ENCODE measurements around the gene FLT3LG. TPM values are rescaled to one million over a fixed set of nuclear protein-coding genes. Genes with fewer than 3 reads are reported as not detected.
A peak's percentile ranks its signal among the peaks of the same experiment; 100 is the strongest.

FLT3LG gene
- total and polyA plus RNA-seq, 9 of the 15 experiments (the other 6 are each of a cell fraction or from before 2014, with no cell fraction given): 0.31 to 6.4 (median 1.1) TPM

DNA sequence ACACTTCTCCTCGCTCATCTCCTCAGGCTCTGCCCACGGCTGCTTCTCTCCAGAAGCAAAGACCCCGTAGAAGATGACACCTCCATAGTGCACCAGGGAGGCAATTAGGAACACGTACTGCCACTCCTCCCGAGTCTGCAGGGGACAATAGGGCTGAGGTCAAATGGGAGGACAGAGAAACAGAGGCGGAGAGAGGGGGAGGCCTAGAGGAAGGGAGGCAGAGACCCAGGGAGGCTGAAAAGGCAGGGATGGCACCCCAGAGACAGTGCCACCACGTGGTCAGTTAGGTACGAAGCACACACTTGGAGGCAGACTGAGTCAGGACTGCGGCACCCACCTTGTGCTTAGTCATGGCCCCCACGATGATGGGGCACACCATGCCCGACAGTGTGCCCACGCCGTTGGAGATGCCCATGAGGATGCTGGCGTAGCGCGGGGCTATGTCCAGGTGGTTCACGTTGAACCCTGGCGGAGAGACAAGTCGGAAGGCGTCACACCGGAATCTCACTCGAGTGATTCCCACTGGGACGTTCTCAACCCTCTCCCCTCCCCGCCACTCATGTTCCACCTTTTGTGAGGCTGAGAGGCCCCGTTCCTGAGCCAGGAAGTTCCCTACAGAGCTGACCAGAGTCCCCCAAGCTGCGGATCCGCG lies 43.2 kb upstream of the FLT3LG start (continued):
- TF ChIP-seq, protein P1, sequence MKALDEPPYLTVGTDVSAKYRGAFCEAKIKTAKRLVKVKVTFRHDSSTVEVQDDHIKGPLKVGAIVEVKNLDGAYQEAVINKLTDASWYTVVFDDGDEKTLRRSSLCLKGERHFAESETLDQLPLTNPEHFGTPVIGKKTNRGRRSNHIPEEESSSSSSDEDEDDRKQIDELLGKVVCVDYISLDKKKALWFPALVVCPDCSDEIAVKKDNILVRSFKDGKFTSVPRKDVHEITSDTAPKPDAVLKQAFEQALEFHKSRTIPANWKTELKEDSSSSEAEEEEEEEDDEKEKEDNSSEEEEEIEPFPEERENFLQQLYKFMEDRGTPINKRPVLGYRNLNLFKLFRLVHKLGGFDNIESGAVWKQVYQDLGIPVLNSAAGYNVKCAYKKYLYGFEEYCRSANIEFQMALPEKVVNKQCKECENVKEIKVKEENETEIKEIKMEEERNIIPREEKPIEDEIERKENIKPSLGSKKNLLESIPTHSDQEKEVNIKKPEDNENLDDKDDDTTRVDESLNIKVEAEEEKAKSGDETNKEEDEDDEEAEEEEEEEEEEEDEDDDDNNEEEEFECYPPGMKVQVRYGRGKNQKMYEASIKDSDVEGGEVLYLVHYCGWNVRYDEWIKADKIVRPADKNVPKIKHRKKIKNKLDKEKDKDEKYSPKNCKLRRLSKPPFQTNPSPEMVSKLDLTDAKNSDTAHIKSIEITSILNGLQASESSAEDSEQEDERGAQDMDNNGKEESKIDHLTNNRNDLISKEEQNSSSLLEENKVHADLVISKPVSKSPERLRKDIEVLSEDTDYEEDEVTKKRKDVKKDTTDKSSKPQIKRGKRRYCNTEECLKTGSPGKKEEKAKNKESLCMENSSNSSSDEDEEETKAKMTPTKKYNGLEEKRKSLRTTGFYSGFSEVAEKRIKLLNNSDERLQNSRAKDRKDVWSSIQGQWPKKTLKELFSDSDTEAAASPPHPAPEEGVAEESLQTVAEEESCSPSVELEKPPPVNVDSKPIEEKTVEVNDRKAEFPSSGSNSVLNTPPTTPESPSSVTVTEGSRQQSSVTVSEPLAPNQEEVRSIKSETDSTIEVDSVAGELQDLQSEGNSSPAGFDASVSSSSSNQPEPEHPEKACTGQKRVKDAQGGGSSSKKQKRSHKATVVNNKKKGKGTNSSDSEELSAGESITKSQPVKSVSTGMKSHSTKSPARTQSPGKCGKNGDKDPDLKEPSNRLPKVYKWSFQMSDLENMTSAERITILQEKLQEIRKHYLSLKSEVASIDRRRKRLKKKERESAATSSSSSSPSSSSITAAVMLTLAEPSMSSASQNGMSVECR (CRISPR knock-in tag; IDR thresholded peaks at IDR 0.05): 0 out of 2 replicates have a peak, but pooled peaks have one; percentile 29
- TF ChIP-seq STAT5B (CRISPR knock-in tag; IDR thresholded peaks at IDR 0.05) (no peak), NR4A1 (CRISPR knock-in tag; IDR thresholded peaks at IDR 0.05) (no peak), NR4A1 (tag; IDR thresholded peaks at IDR 0.05) (no peak), ZNF766 (CRISPR knock-in tag; conservative IDR thresholded peaks at IDR 0.05) (no peak), SRSF9 (IDR thresholded peaks at IDR 0.05; ENCODE audit: borderline replicate concordance, low read depth, low read length) (no peak), FOXK2 (conservative IDR thresholded peaks at IDR 0.05 in 1 of 2, IDR thresholded peaks at IDR 0.05 in 1 of 2; ENCODE audit: low read depth in 2 of 2) (no peak), ZNF41 (CRISPR knock-in tag; conservative IDR thresholded peaks at IDR 0.05) (no peak), NR2C1 (IDR thresholded peaks at IDR 0.05) (no peak; the same call in 1 of the 2 replicates), NR2C1 (tag; IDR thresholded peaks at IDR 0.05) (no peak), ZSCAN29 (IDR thresholded peaks at IDR 0.05) (no peak), ZNF76 (CRISPR knock-in tag; IDR thresholded peaks at IDR 0.05; ENCODE audit: borderline replicate concordance) (no peak), LEF1 (IDR thresholded peaks at IDR 0.05) (no peak), CEBPB (tag; IDR thresholded peaks at IDR 0.05) (no peak)
- TF ChIP-seq, protein P2, sequence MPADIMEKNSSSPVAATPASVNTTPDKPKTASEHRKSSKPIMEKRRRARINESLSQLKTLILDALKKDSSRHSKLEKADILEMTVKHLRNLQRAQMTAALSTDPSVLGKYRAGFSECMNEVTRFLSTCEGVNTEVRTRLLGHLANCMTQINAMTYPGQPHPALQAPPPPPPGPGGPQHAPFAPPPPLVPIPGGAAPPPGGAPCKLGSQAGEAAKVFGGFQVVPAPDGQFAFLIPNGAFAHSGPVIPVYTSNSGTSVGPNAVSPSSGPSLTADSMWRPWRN (IDR thresholded peaks at IDR 0.05; ENCODE audit: low read depth): no peak
- TF ChIP-seq, protein P3, sequence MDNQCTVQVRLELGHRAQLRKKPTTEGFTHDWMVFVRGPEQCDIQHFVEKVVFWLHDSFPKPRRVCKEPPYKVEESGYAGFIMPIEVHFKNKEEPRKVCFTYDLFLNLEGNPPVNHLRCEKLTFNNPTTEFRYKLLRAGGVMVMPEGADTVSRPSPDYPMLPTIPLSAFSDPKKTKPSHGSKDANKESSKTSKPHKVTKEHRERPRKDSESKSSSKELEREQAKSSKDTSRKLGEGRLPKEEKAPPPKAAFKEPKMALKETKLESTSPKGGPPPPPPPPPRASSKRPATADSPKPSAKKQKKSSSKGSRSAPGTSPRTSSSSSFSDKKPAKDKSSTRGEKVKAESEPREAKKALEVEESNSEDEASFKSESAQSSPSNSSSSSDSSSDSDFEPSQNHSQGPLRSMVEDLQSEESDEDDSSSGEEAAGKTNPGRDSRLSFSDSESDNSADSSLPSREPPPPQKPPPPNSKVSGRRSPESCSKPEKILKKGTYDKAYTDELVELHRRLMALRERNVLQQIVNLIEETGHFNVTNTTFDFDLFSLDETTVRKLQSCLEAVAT (IDR thresholded peaks at IDR 0.05): 0 out of 4 replicates have a peak, but pooled peaks of 1 of the 2 experiments have one; percentile 19
- TF ChIP-seq, protein P4, sequence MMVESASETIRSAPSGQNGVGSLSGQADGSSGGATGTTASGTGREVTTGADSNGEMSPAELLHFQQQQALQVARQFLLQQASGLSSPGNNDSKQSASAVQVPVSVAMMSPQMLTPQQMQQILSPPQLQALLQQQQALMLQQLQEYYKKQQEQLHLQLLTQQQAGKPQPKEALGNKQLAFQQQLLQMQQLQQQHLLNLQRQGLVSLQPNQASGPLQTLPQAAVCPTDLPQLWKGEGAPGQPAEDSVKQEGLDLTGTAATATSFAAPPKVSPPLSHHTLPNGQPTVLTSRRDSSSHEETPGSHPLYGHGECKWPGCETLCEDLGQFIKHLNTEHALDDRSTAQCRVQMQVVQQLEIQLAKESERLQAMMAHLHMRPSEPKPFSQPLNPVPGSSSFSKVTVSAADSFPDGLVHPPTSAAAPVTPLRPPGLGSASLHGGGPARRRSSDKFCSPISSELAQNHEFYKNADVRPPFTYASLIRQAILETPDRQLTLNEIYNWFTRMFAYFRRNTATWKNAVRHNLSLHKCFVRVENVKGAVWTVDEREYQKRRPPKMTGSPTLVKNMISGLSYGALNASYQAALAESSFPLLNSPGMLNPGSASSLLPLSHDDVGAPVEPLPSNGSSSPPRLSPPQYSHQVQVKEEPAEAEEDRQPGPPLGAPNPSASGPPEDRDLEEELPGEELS (CRISPR knock-in tag; IDR thresholded peaks at IDR 0.05; ENCODE audit: borderline replicate concordance): peak; percentile 58; the same call in 1 of the 2 replicates
- TF ChIP-seq, protein P5, sequence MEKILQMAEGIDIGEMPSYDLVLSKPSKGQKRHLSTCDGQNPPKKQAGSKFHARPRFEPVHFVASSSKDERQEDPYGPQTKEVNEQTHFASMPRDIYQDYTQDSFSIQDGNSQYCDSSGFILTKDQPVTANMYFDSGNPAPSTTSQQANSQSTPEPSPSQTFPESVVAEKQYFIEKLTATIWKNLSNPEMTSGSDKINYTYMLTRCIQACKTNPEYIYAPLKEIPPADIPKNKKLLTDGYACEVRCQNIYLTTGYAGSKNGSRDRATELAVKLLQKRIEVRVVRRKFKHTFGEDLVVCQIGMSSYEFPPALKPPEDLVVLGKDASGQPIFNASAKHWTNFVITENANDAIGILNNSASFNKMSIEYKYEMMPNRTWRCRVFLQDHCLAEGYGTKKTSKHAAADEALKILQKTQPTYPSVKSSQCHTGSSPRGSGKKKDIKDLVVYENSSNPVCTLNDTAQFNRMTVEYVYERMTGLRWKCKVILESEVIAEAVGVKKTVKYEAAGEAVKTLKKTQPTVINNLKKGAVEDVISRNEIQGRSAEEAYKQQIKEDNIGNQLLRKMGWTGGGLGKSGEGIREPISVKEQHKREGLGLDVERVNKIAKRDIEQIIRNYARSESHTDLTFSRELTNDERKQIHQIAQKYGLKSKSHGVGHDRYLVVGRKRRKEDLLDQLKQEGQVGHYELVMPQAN (IDR thresholded peaks at IDR 0.05; ENCODE audit: borderline replicate concordance): no peak
